Central memory CD8-positive, alpha-beta T cell (primary cell): ENCODE measurements around the gene CNTFR.
"Not testable (repeated sequence)": the region's sequence is repeated elsewhere in the genome, so short reads cannot be mapped to it uniquely, and the experiment has no call there.

Source experiments
- ATAC-seq: fragments of 150-1000 bp; cut with Tn5 transposase; replicated peaks from 2 replicates; pipeline ENCODE4 v1.10.0; 2022; ENCODE audit warnings: mild to moderate bottlenecking, moderate FRiP score, moderate number of reproducible peaks; ENCODE audit not compliant: poor library complexity, severe bottlenecking; ENCODE audit errors: extremely low read depth
- DNase-seq, 2 donors: peaks; one replicate each; pipeline ENCODE4 v3.0.0; 2021; ENCODE audit warnings: low spot score in 2 of 2
- H3K27ac Mint-ChIP-seq: one replicate; pipeline ENCODE4 v1.8.0; 2022; ENCODE audit warnings: low read depth, mild to moderate bottlenecking, moderate library complexity, mixed read lengths
- H3K27me3 Mint-ChIP-seq: one replicate; pipeline ENCODE4 v1.8.0; 2022; ENCODE audit warnings: mixed read lengths
- H3K36me3 Mint-ChIP-seq: one replicate; pipeline ENCODE4 v1.8.0; 2022; ENCODE audit warnings: mild to moderate bottlenecking, moderate library complexity, mixed read lengths; ENCODE audit not compliant: insufficient read depth
- H3K4me1 Mint-ChIP-seq: one replicate; pipeline ENCODE4 v1.8.0; 2022; ENCODE audit warnings: mixed read lengths
- H3K4me3 Mint-ChIP-seq: one replicate; pipeline ENCODE4 v1.8.0; 2022; ENCODE audit warnings: mild to moderate bottlenecking, moderate library complexity, mixed read lengths
- H3K9me3 Mint-ChIP-seq: one replicate; pipeline ENCODE4 v1.8.0; 2022; ENCODE audit warnings: mixed read lengths

CNTFR gene, protein sequence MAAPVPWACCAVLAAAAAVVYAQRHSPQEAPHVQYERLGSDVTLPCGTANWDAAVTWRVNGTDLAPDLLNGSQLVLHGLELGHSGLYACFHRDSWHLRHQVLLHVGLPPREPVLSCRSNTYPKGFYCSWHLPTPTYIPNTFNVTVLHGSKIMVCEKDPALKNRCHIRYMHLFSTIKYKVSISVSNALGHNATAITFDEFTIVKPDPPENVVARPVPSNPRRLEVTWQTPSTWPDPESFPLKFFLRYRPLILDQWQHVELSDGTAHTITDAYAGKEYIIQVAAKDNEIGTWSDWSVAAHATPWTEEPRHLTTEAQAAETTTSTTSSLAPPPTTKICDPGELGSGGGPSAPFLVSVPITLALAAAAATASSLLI

DNA sequence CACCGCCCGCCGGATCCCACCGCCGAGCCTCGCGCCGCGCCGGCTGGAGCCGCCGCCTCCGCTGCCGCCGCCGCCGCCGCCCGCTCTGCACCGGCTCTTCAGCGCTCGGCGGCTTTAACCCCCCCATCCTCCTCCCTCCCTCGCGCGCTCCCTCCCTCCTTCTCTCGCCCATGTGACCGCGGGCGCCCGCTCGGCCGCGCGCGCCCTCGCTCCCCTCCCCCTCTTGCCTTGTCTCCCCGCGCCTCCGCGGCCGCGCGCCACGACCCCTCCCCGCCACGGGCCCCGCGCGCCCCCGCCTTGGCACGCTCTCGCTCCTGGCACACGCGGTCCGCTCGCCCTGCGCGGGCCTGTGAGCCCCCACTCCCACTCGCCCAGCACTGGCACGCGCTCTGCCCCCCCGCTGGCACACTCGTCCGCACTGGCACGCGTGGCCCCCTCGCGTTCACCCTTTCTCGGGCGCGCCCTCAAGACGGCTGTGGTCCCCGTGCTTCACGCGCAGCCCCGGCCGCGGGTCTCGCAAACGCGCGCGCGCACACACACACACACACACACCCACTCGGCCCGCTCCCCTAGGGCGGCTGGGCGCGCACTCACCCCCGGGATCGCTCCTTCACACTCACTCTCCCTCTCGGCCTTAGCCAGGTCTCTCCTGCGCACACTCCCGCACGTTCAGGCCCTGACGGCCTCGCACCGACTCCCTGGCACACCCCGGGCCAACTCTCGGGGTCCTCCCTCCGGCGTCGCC lies at the start of gene CNTFR:
Gene CNTFR, minus strand, starts transcription at position 89 of the 745 bp plus-strand sequence. CDS start 20,743 bp downstream, outside the sequence.
- ATAC-seq: peak; percentile 7
- peaks cover 4% of the 10 kb centered on the region for H3K36me3 Mint-ChIP-seq
- peaks cover 80% of the 10 kb centered on the region for H3K27me3 Mint-ChIP-seq
- peak within 1 kb of the TSS; percentile 80 for H3K4me3 Mint-ChIP-seq
- no peaks in the 10 kb centered on the region for H3K9me3 Mint-ChIP-seq
- H3K27ac Mint-ChIP-seq: no peak within 1 kb of the TSS
- DNase-seq: no peak
- H3K4me1 Mint-ChIP-seq: peaks cover 28% of the 10 kb centered on the region

DNA sequence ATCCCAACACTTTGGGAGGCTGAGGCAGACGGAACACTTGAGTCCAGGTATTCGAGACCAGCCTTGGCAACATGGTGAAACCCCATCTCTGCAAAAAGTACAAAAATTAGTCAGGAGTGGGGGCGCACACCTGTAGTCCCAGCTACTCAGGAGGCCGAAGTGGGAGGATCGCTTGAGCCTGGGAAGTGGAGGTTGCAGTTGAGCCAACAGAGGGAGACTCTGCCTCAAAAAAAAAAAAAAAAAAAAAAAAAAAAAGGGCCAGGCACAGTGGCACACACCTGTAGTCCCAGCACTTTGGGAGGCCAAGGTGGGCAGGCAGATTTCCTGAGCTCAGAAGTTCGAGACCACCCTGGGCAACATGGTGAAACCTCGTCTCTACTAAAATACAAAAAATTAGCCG lies 49.8 kb upstream of the CNTFR start:
- not testable (repeated sequence) for ATAC-seq, H3K4me3 Mint-ChIP-seq, H3K27ac Mint-ChIP-seq, DNase-seq, H3K9me3 Mint-ChIP-seq, H3K27me3 Mint-ChIP-seq, H3K36me3 Mint-ChIP-seq
- peaks cover 31% of the 10 kb centered on the region for H3K4me1 Mint-ChIP-seq

DNA sequence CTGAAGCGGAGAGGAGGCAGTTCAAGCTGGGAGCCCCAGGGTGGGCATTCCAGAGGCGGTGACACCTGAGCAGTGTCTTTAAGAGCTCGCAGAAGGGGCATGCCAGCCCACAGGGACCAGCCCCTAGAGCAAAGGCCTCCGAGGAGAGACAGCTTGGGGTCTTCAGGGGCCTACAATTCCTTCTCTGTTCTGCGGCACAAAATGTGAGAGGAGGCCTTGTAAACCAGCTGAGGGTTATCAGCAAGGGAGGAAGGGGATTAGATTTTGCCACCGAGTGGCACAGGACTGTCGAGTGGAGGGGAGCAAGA lies 48.6 kb upstream of the CNTFR start:
- peak overlapping the region; percentile 98 for H3K27ac Mint-ChIP-seq

DNA sequence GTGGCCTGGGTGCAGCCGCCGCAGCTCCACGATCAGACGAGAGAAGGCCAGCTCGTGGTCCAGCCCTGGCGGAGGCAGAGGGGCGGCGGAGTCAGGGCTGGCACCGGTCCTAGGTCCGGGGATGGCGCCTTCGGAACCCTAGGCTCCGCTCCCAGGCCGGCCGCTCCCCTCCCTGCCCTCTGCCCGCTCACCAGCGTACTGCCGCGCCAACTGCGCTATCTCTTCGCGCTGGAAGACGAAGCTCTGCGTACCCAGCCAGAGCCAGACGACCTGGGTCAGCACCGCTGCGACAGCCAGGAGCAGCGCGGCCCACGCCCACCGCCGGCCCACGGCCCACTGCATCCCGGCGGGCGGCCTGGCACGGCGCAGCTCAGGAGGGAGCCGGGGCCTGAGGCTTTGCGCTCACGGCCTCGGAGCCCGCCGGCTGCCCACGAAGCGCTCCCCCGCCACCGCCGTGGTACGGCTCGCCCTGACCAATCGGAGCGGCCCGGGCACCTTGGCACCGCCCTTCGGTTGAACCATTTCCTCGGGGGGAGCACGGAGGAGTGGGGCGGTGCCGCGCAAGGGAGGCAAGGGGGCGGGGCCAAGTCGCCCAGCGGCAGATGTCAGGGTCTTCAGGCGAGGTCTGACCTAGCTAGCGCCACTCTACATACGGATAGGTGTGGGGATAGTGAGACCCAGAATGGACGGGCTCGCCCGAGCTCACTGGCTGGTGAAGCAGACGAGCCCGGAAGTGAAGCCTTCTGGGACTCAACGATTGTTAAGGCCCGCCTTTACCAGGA lies 48.0 kb upstream of the CNTFR start, which contains the start of gene SIGMAR1:
Gene SIGMAR1, minus strand, starts transcription at position 432 of the 782 bp plus-strand sequence. Its CDS starts 90 bp downstream, at position 342.
- peak; percentile 92 for ATAC-seq
- peaks cover 37% of the 10 kb centered on the region for H3K4me1 Mint-ChIP-seq
- peak within 1 kb of the TSS; percentile 98 for H3K27ac Mint-ChIP-seq
- H3K4me3 Mint-ChIP-seq: peak within 1 kb of the TSS; percentile 85
- H3K9me3 Mint-ChIP-seq: no peaks in the 10 kb centered on the region
- DNase-seq: peak; percentile 90 to 91
- peaks cover 11% of the 10 kb centered on the region for H3K36me3 Mint-ChIP-seq
- H3K27me3 Mint-ChIP-seq: no peaks in the 10 kb centered on the region

More for the DNA sequence above, 48.6 kb upstream of the CNTFR start:
- ATAC-seq (no peak), DNase-seq (no peak)
- no peaks in the 10 kb centered on the region for H3K27me3 Mint-ChIP-seq
- H3K9me3 Mint-ChIP-seq: no peaks in the 10 kb centered on the region
- H3K4me3 Mint-ChIP-seq: peak overlapping the region; percentile 85
- H3K4me1 Mint-ChIP-seq: peaks cover 37% of the 10 kb centered on the region
- H3K36me3 Mint-ChIP-seq: peaks cover 11% of the 10 kb centered on the region

DNA sequence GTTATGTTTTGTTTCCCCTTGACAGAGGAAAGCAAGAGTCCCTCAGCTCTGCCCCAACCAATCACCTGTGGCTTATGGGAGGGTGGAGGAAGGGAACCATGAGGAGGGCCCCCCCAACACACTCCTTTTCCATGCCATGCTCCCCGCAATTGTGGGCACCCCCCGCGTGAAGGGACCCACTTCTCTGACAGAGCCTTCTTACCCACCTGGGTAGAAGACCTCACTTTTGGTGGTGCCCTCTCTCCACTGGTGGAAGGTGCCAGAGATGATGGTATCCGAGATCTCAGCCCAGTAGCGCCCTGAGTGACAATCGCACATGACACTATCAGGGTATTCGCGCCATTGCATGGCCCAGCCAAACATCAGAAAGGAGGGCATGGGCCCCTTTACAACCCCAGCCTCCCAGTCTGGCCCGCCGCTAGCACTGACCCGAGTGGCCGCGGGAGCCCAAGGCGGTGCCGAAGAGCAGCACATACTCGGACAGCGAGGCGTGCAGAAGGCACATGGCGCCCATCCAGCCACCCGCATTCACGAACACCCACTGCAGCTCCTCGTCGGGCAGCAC lies 47.3 kb upstream of the CNTFR start:
- no peaks in the 10 kb centered on the region for H3K27me3 Mint-ChIP-seq
- no peak for ATAC-seq

DNA sequence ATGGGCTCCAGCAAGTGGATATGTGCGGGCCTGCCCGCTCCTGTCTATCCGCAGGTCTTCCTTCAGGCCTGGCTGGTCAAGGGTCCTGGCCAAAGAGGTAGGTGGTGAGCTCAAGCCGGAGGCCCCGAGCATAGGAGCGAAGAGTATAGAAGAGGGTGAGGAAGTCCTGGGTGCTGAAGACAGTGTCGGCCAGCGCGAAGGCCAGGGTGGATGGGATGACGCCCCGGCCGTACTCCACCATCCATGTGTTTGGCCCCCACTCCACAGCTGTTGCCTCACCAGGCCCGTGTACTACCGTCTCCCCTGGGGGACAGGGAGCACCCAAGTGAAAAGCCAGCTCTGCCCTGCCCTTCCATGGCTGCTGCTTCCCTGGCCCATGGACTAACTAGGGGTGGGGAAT lies 46.0 kb upstream of the CNTFR start:
- H3K36me3 Mint-ChIP-seq: peaks cover 13% of the 10 kb centered on the region
- ATAC-seq (no peak), DNase-seq (no peak)
- peaks cover 37% of the 10 kb centered on the region for H3K4me1 Mint-ChIP-seq
- peaks cover 4% of the 10 kb centered on the region for H3K27me3 Mint-ChIP-seq
- no peak overlapping the region for H3K27ac Mint-ChIP-seq
- H3K9me3 Mint-ChIP-seq: no peaks in the 10 kb centered on the region
- no peak overlapping the region for H3K4me3 Mint-ChIP-seq

More for the DNA sequence above, 47.3 kb upstream of the CNTFR start:
- Mint-ChIP-seq H3K27ac (peak overlapping the region; percentile 98), H3K9me3 (no peaks in the 10 kb centered on the region), H3K4me1 (peaks cover 37% of the 10 kb centered on the region), H3K36me3 (peaks cover 12% of the 10 kb centered on the region), H3K4me3 (peak overlapping the region; percentile 85)
- DNase-seq: no peak

DNA sequence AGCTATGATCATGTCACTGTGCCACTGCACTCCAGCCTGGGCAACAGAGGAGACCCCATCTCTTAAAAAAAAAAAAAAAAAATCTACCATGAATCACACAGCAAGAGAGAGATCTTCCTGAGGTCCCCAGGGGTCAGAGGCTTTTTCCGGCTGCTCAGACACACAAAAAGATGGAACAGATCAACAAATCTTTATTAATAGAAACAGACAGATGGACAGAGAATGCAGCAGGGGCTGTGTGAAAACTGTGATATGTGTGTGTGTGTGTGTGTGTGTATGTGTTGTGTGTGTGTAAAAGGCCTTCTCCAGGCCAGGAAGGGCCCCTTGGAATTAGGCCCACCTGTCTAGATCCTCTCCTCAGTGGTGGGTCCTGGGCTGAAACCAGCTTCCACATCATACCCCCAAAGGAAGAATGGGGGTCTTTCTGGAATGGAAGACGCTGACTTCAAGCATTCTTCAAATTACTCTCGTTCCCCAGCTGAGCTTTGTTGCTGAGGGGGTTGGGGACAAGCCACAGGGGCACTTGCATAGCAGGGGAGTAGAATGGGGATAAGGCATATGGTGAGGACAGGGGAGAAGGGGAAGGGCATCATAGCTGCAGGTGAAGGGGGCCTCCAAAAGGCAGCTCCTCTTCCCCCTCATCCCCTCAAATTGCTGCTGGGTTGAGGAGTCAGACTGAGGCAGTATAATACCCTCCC lies 45.2 kb upstream of the CNTFR start:
- no peak for ATAC-seq
- Mint-ChIP-seq H3K36me3 (peaks cover 13% of the 10 kb centered on the region), H3K27ac (no peak overlapping the region), H3K9me3 (no peaks in the 10 kb centered on the region), H3K27me3 (peaks cover 12% of the 10 kb centered on the region), H3K4me3 (no peak overlapping the region), H3K4me1 (peaks cover 37% of the 10 kb centered on the region)
- no peak for DNase-seq

DNA sequence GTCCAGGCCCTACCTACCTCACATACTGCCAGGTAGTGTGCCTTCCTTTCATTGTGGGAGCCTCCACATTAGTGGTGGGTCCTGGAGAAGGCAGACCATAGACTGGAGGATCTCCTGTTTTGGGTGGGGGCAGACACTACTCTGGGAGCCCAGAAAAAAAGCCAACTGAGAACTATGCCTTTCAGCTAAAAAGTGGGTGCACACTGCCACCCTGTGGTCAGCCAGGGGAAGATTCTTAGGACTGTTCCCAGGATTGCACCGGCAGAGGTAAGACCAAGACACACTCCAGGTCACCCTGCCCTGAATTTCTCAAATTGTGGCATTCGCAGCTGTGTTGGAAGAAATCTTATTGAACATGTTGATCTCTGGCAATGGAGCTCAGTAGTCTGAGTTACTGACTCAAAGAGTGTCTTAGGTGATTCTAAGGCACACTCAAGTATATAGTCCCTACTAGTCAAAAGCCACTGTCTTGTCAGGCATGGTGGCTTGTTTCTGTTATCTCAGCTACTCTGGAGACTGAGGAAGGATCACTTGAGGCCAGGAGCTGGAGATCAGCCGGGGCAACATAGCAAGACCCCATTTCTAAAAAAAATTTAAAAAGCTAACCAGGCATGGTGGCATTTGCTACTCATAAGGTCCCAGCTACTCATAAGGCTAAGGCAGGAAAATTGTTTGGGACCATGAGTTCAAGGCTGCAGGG lies 44.5 kb upstream of the CNTFR start:
- Mint-ChIP-seq H3K9me3 (no peaks in the 10 kb centered on the region), H3K27ac (no peak overlapping the region), H3K27me3 (peaks cover 19% of the 10 kb centered on the region), H3K4me3 (no peak overlapping the region), H3K4me1 (peaks cover 43% of the 10 kb centered on the region), H3K36me3 (peaks cover 13% of the 10 kb centered on the region)
- DNase-seq (peak; percentile 61 to 69), ATAC-seq (peak; percentile 12)

DNA sequence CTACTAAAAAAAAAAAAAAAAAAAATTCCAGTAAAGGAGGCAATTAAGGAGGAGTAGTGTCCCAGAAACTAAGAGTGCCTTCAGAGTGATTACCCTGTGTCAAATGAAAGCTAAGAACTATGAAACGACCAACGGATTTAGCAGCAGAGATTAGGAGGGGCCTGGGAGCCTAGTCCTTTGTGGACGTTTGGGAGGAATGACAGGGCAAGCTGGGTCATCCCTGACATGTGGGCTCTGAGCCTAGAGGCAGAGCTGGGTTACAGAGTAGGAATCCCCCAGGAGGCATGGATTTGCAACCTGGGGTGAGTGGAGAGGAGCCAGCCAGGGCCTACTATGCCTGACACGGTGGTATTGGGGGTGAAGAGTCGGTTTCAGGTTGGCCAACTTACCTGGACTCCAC lies 43.6 kb upstream of the CNTFR start:
- Mint-ChIP-seq H3K4me1 (peaks cover 42% of the 10 kb centered on the region), H3K27me3 (peaks cover 28% of the 10 kb centered on the region), H3K9me3 (no peaks in the 10 kb centered on the region), H3K4me3 (no peak overlapping the region), H3K27ac (no peak overlapping the region), H3K36me3 (peaks cover 15% of the 10 kb centered on the region)
- no peak for DNase-seq
- no peak for ATAC-seq

DNA sequence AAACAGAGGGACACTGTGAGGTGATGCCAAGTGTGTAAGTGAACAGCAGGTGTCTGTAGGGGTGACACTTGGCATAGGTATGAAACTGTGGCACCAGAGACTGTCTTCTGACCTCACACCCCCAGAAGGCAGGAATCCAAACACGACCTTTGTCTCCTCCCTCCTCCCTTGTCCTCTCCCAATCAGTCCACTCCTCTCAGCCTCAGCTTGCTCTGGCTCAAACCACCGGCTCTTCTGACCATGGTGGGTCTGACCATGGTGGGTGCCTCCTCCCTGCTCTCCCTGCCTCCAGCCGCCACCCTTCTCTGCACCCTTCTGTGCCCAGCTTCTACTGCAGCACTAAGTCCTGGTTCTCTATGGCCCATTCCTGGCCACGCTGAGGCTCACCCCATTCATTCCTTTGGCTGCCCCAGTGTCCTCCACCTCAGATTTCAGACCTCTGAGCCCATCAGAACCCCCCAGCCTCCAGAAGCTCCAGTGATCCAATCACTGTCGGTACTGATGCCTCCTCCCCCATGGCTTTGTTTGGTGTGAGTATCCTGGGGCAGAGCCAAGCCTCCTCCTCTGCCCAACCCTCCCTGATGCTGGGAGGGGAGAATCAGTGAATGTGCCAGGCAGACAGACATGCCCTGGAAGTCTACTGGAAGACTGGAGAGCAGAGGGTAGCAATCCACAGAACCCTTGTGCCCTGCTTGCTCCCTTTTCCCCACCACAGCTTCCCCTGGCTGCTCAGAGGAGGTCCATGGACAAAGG lies 41.1 kb upstream of the CNTFR start:
- Mint-ChIP-seq H3K4me1 (peaks cover 26% of the 10 kb centered on the region), H3K27me3 (peaks cover 53% of the 10 kb centered on the region), H3K4me3 (peak overlapping the region; percentile 79)

DNA sequence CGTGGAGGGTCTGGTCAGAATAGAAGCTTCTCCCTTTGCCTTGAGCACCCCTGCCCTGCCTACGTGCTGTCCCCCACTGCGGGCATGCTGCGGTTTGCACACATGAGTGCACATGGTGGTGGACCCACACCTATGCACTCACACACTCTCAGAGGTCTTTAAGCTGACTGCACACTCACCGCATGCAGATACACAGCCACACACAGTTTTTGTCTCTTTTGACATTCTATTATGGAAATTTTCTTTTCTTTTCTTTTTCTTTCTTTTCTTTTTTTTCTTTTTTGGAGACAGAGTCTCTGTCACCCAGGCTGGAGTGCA lies 39.9 kb upstream of the CNTFR start:
- Mint-ChIP-seq H3K4me1 (peaks cover 22% of the 10 kb centered on the region), H3K4me3 (peak overlapping the region; percentile 79)
- DNase-seq: no peak

More for the DNA sequence above, 41.1 kb upstream of the CNTFR start:
- ATAC-seq (no peak), DNase-seq (no peak)
- Mint-ChIP-seq H3K36me3 (peaks cover 6% of the 10 kb centered on the region), H3K27ac (no peak overlapping the region), H3K9me3 (no peaks in the 10 kb centered on the region)

More for the DNA sequence above, 39.9 kb upstream of the CNTFR start:
- no peak overlapping the region for H3K27ac Mint-ChIP-seq
- no peaks in the 10 kb centered on the region for H3K9me3 Mint-ChIP-seq
- ATAC-seq: no peak
- peaks cover 6% of the 10 kb centered on the region for H3K36me3 Mint-ChIP-seq
- H3K27me3 Mint-ChIP-seq: peaks cover 62% of the 10 kb centered on the region
